OCI-LY7 (cell line): ENCODE data around the gene AGR2.

Experiments
- CTCF ChIP-seq: fragments of 200-600 bp; sonication (generic); conservative IDR thresholded peaks from 2 replicates; pipeline ENCODE4 v1.5.1; 2014; ENCODE audit warnings: mild to moderate bottlenecking, antibody characterized with exemption, low read length, moderate library complexity, mixed read lengths
- EZH2phosphoT487 ChIP-seq: fragments of 200-600 bp; sonication (generic); IDR thresholded peaks from 2 replicates; pipeline ENCODE4 v1.6.1; 2018; ENCODE audit warnings: low read depth, borderline replicate concordance, mild to moderate bottlenecking, mixed run types, antibody characterized with exemption, low read length, moderate library complexity, mixed read lengths

GRCh38 chr7:16816824-16817223, 12.0 kb upstream of the AGR2 start:
- TF ChIP-seq CTCF (no peak), EZH2phosphoT487 (no peak)
